ENCODE data around the gene ENPP1.

GRCh38 chr6:131821010-131821807, 13.4 kb downstream of the ENPP1 start:
- TF ChIP-seq CTCF (IDR thresholded peaks at IDR 0.05): no peak
- TF ChIP-seq POLR2A (IDR thresholded peaks at IDR 0.05): no peak
